Fibroblast of skin of right biceps (primary cell): ENCODE measurements around the gene CGB1.
"Not testable (repeated sequence)": the region's sequence is repeated elsewhere in the genome, so short reads cannot be mapped to it uniquely, and the experiment has no call there.

Experiments
- DNase-seq: peaks from one replicate; pipeline ENCODE4 v3.0.0-alpha.2; 2013

CGB1 gene

GRCh38 chr19:49057636-49058234, 21.0 kb upstream of the CGB1 start, which contains the start of gene CGB7:
TSS of gene CGB7 (minus strand) at chr19:49057749. CDS start at chr19:49055375, 2,374 bp downstream.
- DNase-seq: peak; percentile 67

- DNase-seq: not testable (repeated sequence)
Measured at GRCh38 chr19:49056902-49057596, 20.4 kb upstream of the CGB1 start.

GRCh38 chr19:49056101-49056901, 19.6 kb upstream of the CGB1 start:
- DNase-seq: peak; percentile 58

GRCh38 chr19:49050376-49051033, 13.8 kb upstream of the CGB1 start:
- DNase-seq: peak; percentile 82

- not testable (repeated sequence) for DNase-seq
Measured at GRCh38 chr19:49049834-49050233, 13.1 kb upstream of the CGB1 start.

GRCh38 chr19:49049011-49049410, 12.3 kb upstream of the CGB1 start, which contains the start of gene CGB8:
TSS of gene CGB8 (minus strand) at chr19:49049111. CDS start at chr19:49048739, 372 bp downstream.
- DNase-seq: not testable (repeated sequence)

GRCh38 chr19:49043548-49043947, 6.9 kb upstream of the CGB1 start, which contains the start of gene CGB5:
TSS of gene CGB5 (plus strand) at chr19:49043848. CDS start at chr19:49044210, 362 bp downstream.
- DNase-seq: not testable (repeated sequence)

- not testable (repeated sequence) for DNase-seq
Measured at GRCh38 chr19:49042666-49043065, 6.0 kb upstream of the CGB1 start.

- peak; percentile 49 for DNase-seq
Measured at GRCh38 chr19:49042177-49042576, 5.5 kb upstream of the CGB1 start.

GRCh38 chr19:49039736-49040135, 3.0 kb upstream of the CGB1 start:
- not testable (repeated sequence) for DNase-seq

- DNase-seq: peak; percentile 80
Measured at GRCh38 chr19:49038557-49039276, 2.0 kb upstream of the CGB1 start.

- not testable (repeated sequence) for DNase-seq
Measured at GRCh38 chr19:49038111-49038510, 1.4 kb upstream of the CGB1 start.

GRCh38 chr19:49031642-49032301, 4.9 kb downstream of the CGB1 start, which contains the start of gene CGB2:
TSS of gene CGB2 (plus strand) at chr19:49031890. CDS start at chr19:49032096, 206 bp downstream.
- DNase-seq: peak; percentile 28

GRCh38 chr19:49030323-49030722, 6.4 kb downstream of the CGB1 start:
- not testable (repeated sequence) for DNase-seq

- DNase-seq: peak; percentile 71
Measured at GRCh38 chr19:49029749-49030148, 6.9 kb downstream of the CGB1 start.

- DNase-seq: not testable (repeated sequence)
Measured at GRCh38 chr19:49028686-49029085, 8.0 kb downstream of the CGB1 start.

- peak; percentile 52 for DNase-seq
Measured at GRCh38 chr19:49025599-49025998, 11.1 kb downstream of the CGB1 start.

- not testable (repeated sequence) for DNase-seq
Measured at GRCh38 chr19:49025088-49025487, 11.6 kb downstream of the CGB1 start.

GRCh38 chr19:49024233-49024632, 12.5 kb downstream of the CGB1 start, which contains the start of gene CGB3:
TSS of gene CGB3 (minus strand) at chr19:49024333. CDS start at chr19:49023971, 362 bp downstream.
- DNase-seq: not testable (repeated sequence)

GRCh38 chr19:49022116-49022515, 14.6 kb downstream of the CGB1 start:
- DNase-seq: no peak
